Loucy (cell line): ENCODE data around the gene SUPT5H.

Experiments
- H2AFZ ChIP-seq: fragments of 200-600 bp; sonication (generic); 2 replicates; pipeline ENCODE4 v1.6.0; 2016; ENCODE audit warnings: antibody characterized with exemption, mild to moderate bottlenecking, low read length, moderate library complexity
- H3F3A ChIP-seq: fragments of 200-600 bp; 2 replicates; pipeline ENCODE4 v1.6.0; 2016; ENCODE audit warnings: antibody characterized with exemption, low read depth, mild to moderate bottlenecking
- H3K27me3 ChIP-seq: fragments of 200-600 bp; sonication (generic); 2 replicates; pipeline ENCODE4 v1.6.1; 2014; ENCODE audit warnings: low read length, mild to moderate bottlenecking; ENCODE audit not compliant: insufficient read depth, poor library complexity, severe bottlenecking
- H3K36me3 ChIP-seq: fragments of 200-600 bp; sonication (generic); 2 replicates; pipeline ENCODE4 v1.6.1; 2016; ENCODE audit warnings: low read length; ENCODE audit not compliant: insufficient read depth
- H3K4me1 ChIP-seq: fragments of 200-600 bp; sonication (generic); 2 replicates; pipeline ENCODE4 v1.5.1; 2014; ENCODE audit warnings: low read length, mild to moderate bottlenecking; ENCODE audit not compliant: insufficient read depth, poor library complexity, severe bottlenecking
- H3K4me2 ChIP-seq: fragments of 200-600 bp; sonication (generic); 2 replicates; pipeline ENCODE4 v1.6.0; 2014; ENCODE audit warnings: antibody characterized with exemption, low read length, low read depth, mild to moderate bottlenecking; ENCODE audit not compliant: poor library complexity, severe bottlenecking
- H3K4me3 ChIP-seq: fragments of 200-600 bp; sonication (generic); 2 replicates; pipeline ENCODE4 v1.5.1; 2014; ENCODE audit warnings: low read length, mild to moderate bottlenecking, mixed read lengths; ENCODE audit not compliant: poor library complexity, severe bottlenecking
- H3K79me2 ChIP-seq: fragments of 200-600 bp; sonication (generic); 2 replicates; pipeline ENCODE4 v1.6.1; 2014; ENCODE audit warnings: low read length; ENCODE audit not compliant: insufficient read depth
- H3K9ac ChIP-seq: fragments of 200-600 bp; sonication (generic); 2 replicates; pipeline ENCODE4 v1.6.0; 2014; ENCODE audit warnings: mild to moderate bottlenecking, low read depth, low read length, moderate library complexity; ENCODE audit not compliant: poor library complexity, severe bottlenecking
- H3K9me2 ChIP-seq: fragments of 200-600 bp; sonication (generic); replicated peaks from 2 replicates; pipeline ENCODE4 v1.6.1; 2016; ENCODE audit warnings: low read depth, low read length, mixed read lengths
- H3K9me3 ChIP-seq: fragments of 200-600 bp; sonication (generic); 2 replicates; pipeline ENCODE4 v1.6.1; 2014; ENCODE audit warnings: mild to moderate bottlenecking, antibody characterized with exemption, low read length, low read depth; ENCODE audit not compliant: insufficient read depth
- H4K20me1 ChIP-seq: fragments of 200-600 bp; sonication (generic); 2 replicates; pipeline ENCODE4 v1.6.0; 2014; ENCODE audit warnings: antibody characterized with exemption, low read length, mild to moderate bottlenecking; ENCODE audit not compliant: insufficient read depth, poor library complexity, severe bottlenecking
- CTCF ChIP-seq: fragments of 200-600 bp; sonication (generic); conservative IDR thresholded peaks from 2 replicates; pipeline ENCODE4 v1.5.1; 2014; ENCODE audit warnings: mild to moderate bottlenecking, antibody characterized with exemption, low read length
- EZH2phosphoT487 ChIP-seq: fragments of 200-600 bp; IDR thresholded peaks from 2 replicates; pipeline ENCODE4 v1.6.1; 2018; ENCODE audit warnings: antibody characterized with exemption, mild to moderate bottlenecking, moderate library complexity, borderline replicate concordance

Gene SUPT5H

DNA sequence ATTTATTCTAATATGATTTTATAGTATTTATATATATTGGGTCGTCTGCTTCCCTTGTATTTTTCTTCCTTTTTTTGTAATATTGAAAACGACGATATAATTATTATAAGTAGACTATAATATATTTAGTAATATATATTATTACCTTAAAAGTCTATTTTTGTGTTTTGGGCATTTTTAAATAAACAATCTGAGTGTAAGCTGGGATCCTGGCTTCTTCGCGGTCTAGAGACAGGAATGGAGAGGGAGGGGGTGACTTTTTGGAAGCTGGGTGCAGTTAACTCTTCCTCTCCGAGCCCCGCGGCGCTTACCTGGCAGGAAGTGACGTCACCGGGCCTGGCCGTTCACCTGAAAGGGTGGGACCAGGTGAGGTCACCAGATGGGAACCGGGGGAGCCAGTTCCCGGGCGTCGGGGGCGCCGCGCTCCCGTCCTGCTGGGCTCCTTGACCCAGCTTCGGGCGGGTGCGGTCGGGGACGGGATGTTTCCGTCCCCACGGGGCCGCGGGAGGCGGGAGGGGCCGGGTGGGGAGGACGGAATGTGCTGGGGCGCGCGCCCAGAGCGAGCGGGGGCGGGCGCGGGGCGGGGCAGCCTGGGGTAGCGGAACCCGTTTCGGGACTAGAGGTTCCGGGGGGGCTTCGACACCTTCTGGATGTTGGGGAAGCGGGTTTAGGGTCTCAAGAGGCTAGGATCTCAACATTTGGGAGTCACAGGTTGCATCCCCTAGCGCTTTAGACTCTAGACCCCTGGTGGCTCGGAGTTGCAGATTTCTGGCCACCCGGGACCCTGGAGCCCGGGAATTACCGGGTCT is 36.0 kb upstream of the SUPT5H start:
- Histone ChIP-seq H3K4me1 (peaks cover 40% of the 10 kb centered on the region), H2AFZ (peak overlapping the region; percentile 86), H3K9ac (peak overlapping the region; percentile 94), H3K36me3 (no peaks in the 10 kb centered on the region), H3F3A (peaks cover 3% of the 10 kb centered on the region), H3K4me2 (peak overlapping the region; percentile 97), H3K9me2 (no peaks in the 10 kb centered on the region), H4K20me1 (peaks cover 33% of the 10 kb centered on the region), H3K79me2 (peaks cover 57% of the 10 kb centered on the region), H3K9me3 (no peaks in the 10 kb centered on the region), H3K27me3 (peaks cover 5% of the 10 kb centered on the region), H3K4me3 (peak overlapping the region; percentile 93)
- no peak for TF ChIP-seq CTCF
- TF ChIP-seq EZH2phosphoT487, result no peak

DNA sequence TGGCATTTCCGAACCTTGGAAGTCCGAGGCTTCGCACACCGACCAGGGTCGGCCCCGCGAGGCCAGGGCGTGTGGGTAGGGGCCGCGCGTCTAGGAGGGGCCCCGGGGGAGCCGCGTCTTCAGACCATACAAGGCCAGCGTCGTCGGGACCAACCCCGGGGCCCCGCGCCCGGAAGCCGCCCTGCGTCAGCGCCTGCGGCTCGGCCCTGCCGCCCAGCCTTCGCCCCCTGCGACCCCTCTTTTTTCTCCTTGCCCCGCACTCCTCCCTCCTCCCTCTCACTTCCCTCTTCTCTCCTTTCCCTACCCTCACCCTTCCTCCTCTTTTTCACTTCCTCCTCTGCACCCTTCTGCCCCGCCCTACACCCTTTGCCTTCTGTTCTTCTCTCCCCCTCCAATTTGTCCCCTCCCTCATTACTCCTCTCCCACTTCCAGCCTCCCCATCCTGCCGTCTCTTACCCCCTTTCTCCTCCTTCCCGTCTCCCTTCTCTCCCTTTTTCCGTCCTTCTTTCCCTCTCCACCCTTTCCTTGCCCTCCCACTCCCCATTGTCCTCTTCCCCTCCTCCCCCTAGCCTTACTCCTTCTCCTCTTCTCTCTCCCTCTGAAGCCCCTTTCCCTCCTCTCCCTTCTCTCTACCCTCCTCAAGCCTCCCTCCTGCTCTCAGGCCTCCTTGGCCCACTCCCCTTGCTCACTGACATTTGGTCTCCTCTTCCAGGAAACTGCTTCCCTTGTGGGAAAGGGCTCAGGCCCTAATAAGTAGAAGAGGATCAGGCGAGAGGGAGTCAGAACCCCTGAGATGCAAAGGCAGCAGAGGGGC is 35.2 kb upstream of the SUPT5H start:
- peak overlapping the region; percentile 93 for H3K4me3 ChIP-seq
- peaks cover 5% of the 10 kb centered on the region for H3K27me3 ChIP-seq
- H3K4me1 ChIP-seq, result peaks cover 46% of the 10 kb centered on the region
- H2AFZ ChIP-seq, result peak overlapping the region; percentile 86
- no peaks in the 10 kb centered on the region for H3K9me3 ChIP-seq
- H3K9me2 ChIP-seq, result no peaks in the 10 kb centered on the region
- H3F3A ChIP-seq, result peaks cover 3% of the 10 kb centered on the region
- H3K9ac ChIP-seq, result peak overlapping the region; percentile 94
- no peak for TF ChIP-seq CTCF
- TF ChIP-seq EZH2phosphoT487, result no peak
- peaks cover 42% of the 10 kb centered on the region for H4K20me1 ChIP-seq
- no peaks in the 10 kb centered on the region for H3K36me3 ChIP-seq
- peak overlapping the region; percentile 97 for H3K4me2 ChIP-seq
- H3K79me2 ChIP-seq, result peaks cover 65% of the 10 kb centered on the region

- peak overlapping the region; percentile 94 for H3K9ac ChIP-seq
- H2AFZ ChIP-seq, result no peak overlapping the region
- peaks cover 3% of the 10 kb centered on the region for H3F3A ChIP-seq
- no peaks in the 10 kb centered on the region for H3K9me3 ChIP-seq
- H3K36me3 ChIP-seq, result no peaks in the 10 kb centered on the region; the same call in 1 of the 2 replicates
- peaks cover 45% of the 10 kb centered on the region for H4K20me1 ChIP-seq
- H3K4me3 ChIP-seq, result peak overlapping the region; percentile 93
- peaks cover 5% of the 10 kb centered on the region for H3K27me3 ChIP-seq
- peak overlapping the region; percentile 97 for H3K4me2 ChIP-seq
- no peaks in the 10 kb centered on the region for H3K9me2 ChIP-seq
- H3K4me1 ChIP-seq, result peaks cover 47% of the 10 kb centered on the region
- TF ChIP-seq CTCF (no peak), EZH2phosphoT487 (no peak)
- H3K79me2 ChIP-seq, result peaks cover 71% of the 10 kb centered on the region
Measured at GRCh38 chr19:39410831-39411080, 34.6 kb upstream of the SUPT5H start.
